Measurements from ENCODE around the gene RPL10L. TPM values are rescaled to one million over a fixed set of nuclear protein-coding genes. Genes with fewer than 3 reads are reported as not detected.

RPL10L gene
- polyA plus RNA-seq (2011; rRNA removed) (not detected in 2 replicates), polyA minus RNA-seq (2011; rRNA and poly(A)+ RNA removed) (not detected in 2 replicates)

DNA sequence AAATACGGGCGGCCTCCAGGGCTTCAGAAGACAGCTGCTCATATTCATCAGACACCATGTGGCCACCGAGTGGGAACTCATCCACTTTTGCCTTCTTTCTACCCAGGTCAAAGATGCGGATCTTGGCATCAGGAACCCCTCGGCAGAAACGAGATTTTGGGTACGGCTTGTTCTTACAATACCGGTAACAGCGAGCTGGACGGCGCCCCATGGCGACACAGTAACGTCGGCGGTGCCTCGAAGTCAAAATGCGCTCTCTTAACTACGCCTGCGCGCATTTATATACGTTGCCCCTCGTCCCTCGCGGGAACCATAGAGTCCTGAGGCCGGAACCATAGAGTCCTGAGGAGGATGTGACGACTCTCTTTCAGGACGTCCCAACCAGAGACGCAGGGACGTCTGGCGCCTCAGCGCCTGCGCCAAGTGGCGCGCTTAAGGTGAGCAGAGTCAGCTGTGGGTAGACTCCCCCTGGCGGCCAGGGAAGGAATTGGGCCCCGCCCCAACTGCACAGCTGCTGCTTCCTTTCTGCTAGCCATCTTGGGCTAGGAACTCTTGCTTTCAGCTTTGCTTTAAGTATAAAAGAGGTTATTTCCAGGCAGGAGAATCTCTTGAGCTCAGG is at the start of gene RPL10L:
TSS of gene RPL10L (minus strand) at position 256 of the 619 bp plus-strand sequence. CDS start at position 211, 45 bp downstream.
- Histone ChIP-seq H3K4me3 (ENCODE audit: low read depth, low read length) (no peak within 1 kb of the TSS), H3K9me3 (ENCODE audit: control insufficient read depth, insufficient read depth, low read length) (peaks cover 21% of the 10 kb centered on the region), H3K27me3 (ENCODE audit: control insufficient read depth, insufficient read depth, low read length) (no peaks in the 10 kb centered on the region), H3K27ac (ENCODE audit: low read depth, low read length) (no peak within 1 kb of the TSS)
- POLR2A ChIA-PET: no interaction called here
- DNase-seq (ENCODE audit: low read depth, low spot score): no peak
- TF ChIP-seq, protein P1, sequence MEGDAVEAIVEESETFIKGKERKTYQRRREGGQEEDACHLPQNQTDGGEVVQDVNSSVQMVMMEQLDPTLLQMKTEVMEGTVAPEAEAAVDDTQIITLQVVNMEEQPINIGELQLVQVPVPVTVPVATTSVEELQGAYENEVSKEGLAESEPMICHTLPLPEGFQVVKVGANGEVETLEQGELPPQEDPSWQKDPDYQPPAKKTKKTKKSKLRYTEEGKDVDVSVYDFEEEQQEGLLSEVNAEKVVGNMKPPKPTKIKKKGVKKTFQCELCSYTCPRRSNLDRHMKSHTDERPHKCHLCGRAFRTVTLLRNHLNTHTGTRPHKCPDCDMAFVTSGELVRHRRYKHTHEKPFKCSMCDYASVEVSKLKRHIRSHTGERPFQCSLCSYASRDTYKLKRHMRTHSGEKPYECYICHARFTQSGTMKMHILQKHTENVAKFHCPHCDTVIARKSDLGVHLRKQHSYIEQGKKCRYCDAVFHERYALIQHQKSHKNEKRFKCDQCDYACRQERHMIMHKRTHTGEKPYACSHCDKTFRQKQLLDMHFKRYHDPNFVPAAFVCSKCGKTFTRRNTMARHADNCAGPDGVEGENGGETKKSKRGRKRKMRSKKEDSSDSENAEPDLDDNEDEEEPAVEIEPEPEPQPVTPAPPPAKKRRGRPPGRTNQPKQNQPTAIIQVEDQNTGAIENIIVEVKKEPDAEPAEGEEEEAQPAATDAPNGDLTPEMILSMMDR (IDR thresholded peaks at IDR 0.05; ENCODE audit: low read depth, low read length): no peak
- CTCF ChIA-PET: no interaction called here

DNA sequence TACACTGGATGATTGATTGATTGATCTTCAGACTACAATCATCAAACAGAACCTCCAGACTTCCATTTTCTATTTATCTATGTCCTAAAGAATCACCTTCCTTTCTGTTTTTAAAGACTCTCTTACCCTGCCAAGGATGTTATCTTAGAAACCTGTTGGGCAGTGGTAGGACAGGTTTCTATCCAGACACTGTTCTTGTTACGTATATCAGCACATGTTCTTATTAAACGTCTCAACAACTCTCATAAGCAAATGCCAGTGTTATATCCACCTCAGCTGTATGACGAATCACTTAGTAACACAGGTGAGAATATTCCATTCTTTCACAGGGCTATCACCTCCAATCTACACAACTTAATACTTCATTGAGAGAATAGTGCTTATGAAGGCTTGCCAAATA is 40.2 kb upstream of the RPL10L start:
- ChIA-PET CTCF (no interaction called here), POLR2A (no interaction called here)
- TF ChIP-seq, protein P1 (IDR thresholded peaks at IDR 0.05; ENCODE audit: low read depth, low read length): no peak
- Histone ChIP-seq H3K27ac (ENCODE audit: low read depth, low read length) (no peak overlapping the region), H3K9me3 (ENCODE audit: control insufficient read depth, insufficient read depth, low read length) (peaks cover 10% of the 10 kb centered on the region), H3K27me3 (ENCODE audit: control insufficient read depth, insufficient read depth, low read length) (no peaks in the 10 kb centered on the region), H3K4me3 (ENCODE audit: low read depth, low read length) (no peak overlapping the region)
- no peak for DNase-seq (ENCODE audit: low read depth, low spot score)

DNA sequence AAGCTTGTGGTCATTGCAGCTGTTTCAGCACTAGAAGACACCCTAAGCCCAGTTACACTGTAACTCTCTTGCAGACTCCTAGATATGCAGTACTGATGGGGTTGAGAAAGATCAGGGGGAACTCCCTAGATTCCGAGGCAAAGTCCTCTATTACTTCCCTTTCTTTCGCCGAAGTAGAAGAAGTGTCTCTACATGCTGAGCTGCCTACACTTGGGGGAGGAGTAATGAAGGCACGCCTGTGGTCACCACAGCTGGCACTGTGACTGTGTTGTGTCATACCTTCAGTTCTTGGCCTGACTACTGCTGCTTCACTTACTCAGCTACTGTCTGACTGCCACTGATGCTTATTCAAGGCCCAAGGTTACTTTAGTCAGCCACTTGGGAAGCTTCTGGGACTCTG is 35.1 kb upstream of the RPL10L start:
- ChIA-PET CTCF (interaction anchor here (0.6 kb wide), 1 partner anchor 357 kb away, joined by 3 read pairs; no protein-coding TSS in a partner anchor), POLR2A (no interaction called here)
- no peak overlapping the region for H3K27ac ChIP-seq (ENCODE audit: low read depth, low read length)

DNA sequence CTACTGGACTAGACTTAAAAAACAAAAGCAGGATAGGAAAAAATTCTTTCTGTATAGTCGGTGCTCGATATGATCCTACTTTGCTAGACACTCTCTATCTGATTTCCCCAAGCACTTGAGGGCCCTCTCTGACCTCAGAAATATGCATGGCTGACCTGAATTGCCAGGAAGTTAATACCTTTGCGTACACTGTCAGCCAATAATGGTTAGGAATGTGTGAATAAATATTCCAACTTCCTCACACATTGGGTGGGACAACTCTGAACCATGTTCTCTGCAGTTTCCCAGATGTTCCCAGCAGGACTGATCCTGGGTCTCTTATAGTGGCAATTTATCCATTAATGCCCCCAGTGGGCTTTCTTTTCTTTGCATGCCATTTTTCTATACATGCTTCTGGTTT is 20.5 kb upstream of the RPL10L start:
- DNase-seq (ENCODE audit: low read depth, low spot score): no peak
- POLR2A ChIA-PET: no interaction called here

More for the DNA sequence above, 35.1 kb upstream of the RPL10L start:
- H3K9me3 ChIP-seq (ENCODE audit: control insufficient read depth, insufficient read depth, low read length): peaks cover 9% of the 10 kb centered on the region; the same call in 1 of the 2 replicates
- H3K4me3 ChIP-seq (ENCODE audit: low read depth, low read length): no peak overlapping the region
- TF ChIP-seq, protein P1 (IDR thresholded peaks at IDR 0.05; ENCODE audit: low read depth, low read length): no peak
- no peak for DNase-seq (ENCODE audit: low read depth, low spot score)
- no peaks in the 10 kb centered on the region for H3K27me3 ChIP-seq (ENCODE audit: control insufficient read depth, insufficient read depth, low read length)

DNA sequence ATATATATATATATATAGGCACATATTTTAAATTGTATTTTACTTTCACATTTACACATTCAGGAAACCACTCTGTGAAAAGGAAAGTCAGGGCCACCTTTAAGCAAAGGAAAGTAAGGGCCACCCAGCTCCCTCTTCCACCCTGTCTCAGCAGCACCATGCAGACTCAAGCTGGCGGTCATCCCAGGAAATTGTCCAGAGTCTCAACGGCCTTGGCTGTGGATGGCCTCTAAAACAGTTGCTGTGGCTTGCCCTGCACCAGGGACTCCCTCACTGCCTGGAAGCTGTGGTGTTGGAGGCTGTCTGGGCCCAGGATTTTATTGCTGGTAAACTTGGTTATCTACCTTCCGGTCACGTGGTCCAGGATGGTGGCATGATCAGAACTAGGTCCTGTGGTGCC is 11.8 kb upstream of the RPL10L start:
- Histone ChIP-seq H3K27me3 (ENCODE audit: control insufficient read depth, insufficient read depth, low read length) (no peaks in the 10 kb centered on the region), H3K9me3 (ENCODE audit: control insufficient read depth, insufficient read depth, low read length) (peaks cover 5% of the 10 kb centered on the region), H3K27ac (ENCODE audit: low read depth, low read length) (no peak overlapping the region), H3K4me3 (ENCODE audit: low read depth, low read length) (no peak overlapping the region)
- POLR2A ChIA-PET: no interaction called here
- CTCF ChIA-PET: no interaction called here
- TF ChIP-seq, protein P1 (IDR thresholded peaks at IDR 0.05; ENCODE audit: low read depth, low read length): no peak
- DNase-seq (ENCODE audit: low read depth, low spot score): no peak

More for the DNA sequence above, 20.5 kb upstream of the RPL10L start:
- TF ChIP-seq, protein P1 (IDR thresholded peaks at IDR 0.05; ENCODE audit: low read depth, low read length): no peak
- no peak overlapping the region for H3K4me3 ChIP-seq (ENCODE audit: low read depth, low read length)
- no peaks in the 10 kb centered on the region for H3K27me3 ChIP-seq (ENCODE audit: control insufficient read depth, insufficient read depth, low read length)
- peaks cover 11% of the 10 kb centered on the region; the same call in 1 of the 2 replicates for H3K9me3 ChIP-seq (ENCODE audit: control insufficient read depth, insufficient read depth, low read length)
- CTCF ChIA-PET: interaction anchor here (0.6 kb wide), 1 partner anchor 217 kb away, joined by 3 read pairs; no protein-coding TSS in a partner anchor
- no peak overlapping the region for H3K27ac ChIP-seq (ENCODE audit: low read depth, low read length)
